Lower lobe of right lung (tissue), 2 donors: Measurements from ENCODE around the gene SLIT3. TPM values are rescaled to one million over a fixed set of nuclear protein-coding genes. Genes with fewer than 3 reads are reported as not detected.

Experiments used
- ATAC-seq, 2 donors: fragments of 200-7000 bp; cut with Tn5 transposase; one replicate each; pipeline ENCODE4 v1.9.1; 2020 to 2022; ENCODE audit warnings: mild to moderate bottlenecking in 2 of 2, moderate library complexity in 2 of 2
- DNase-seq: peaks from one replicate; pipeline ENCODE4 v3.0.0-alpha.2; 2020
- H3K27ac ChIP-seq: fragments of 200-600 bp; one replicate; pipeline ENCODE4 v1.8.0; 2022
- H3K27me3 ChIP-seq: fragments of 200-600 bp; one replicate; pipeline ENCODE4 v1.8.0; 2022; ENCODE audit warnings: low read depth
- H3K36me3 ChIP-seq: fragments of 200-600 bp; one replicate; pipeline ENCODE4 v1.8.0; 2022; ENCODE audit warnings: mild to moderate bottlenecking
- H3K4me1 ChIP-seq: fragments of 200-600 bp; one replicate; pipeline ENCODE4 v1.8.0; 2022
- H3K4me3 ChIP-seq: fragments of 200-600 bp; one replicate; pipeline ENCODE4 v1.8.0; 2022; ENCODE audit warnings: mild to moderate bottlenecking
- H3K9me3 ChIP-seq: fragments of 200-600 bp; one replicate; pipeline ENCODE4 v1.8.0; 2022
- CTCF ChIP-seq: fragments of 200-600 bp; IDR thresholded peaks from one replicate; pipeline ENCODE4 v1.8.0; 2022; ENCODE audit warnings: antibody characterized with exemption, mild to moderate bottlenecking
- intact Hi-C: fragments of 100-400 bp; cut with DNase I; formaldehyde crosslinking; loops from one replicate; pipeline ENCODE4 v1.11.0; 2022
- total RNA-seq: library from RNA; stranded (reverse); fragmentation: NEBNext Ultra II Directional; extraction: Animal tissue kit (Norgen Biotek cat#: 25700); gene quantifications from one replicate; pipeline ENCODE4 v1.2.1, GENCODE V29; 2021
- donor health status: DM: no; HTN: yes; CAD: no; lungs with severe emphysema.

Gene SLIT3
- total RNA-seq, 1 donor from 2014 or later, result 48.6 TPM

GRCh38 chr5:168752416-168753190 lies 548.3 kb downstream of the SLIT3 start:
- no peak overlapping the region for H3K4me3 ChIP-seq
- H3K4me1 ChIP-seq, result no peaks in the 10 kb centered on the region
- H3K27me3 ChIP-seq, result no peaks in the 10 kb centered on the region
- no peaks in the 10 kb centered on the region for H3K9me3 ChIP-seq
- DNase-seq (no peak), ATAC-seq (no peak)
- intact Hi-C loops, result no loop called here
- no peak overlapping the region for H3K27ac ChIP-seq
- TF ChIP-seq CTCF, result no peak
- peaks cover under 1% of the 10 kb centered on the region for H3K36me3 ChIP-seq

GRCh38 chr5:168752012-168752411 lies 548.9 kb downstream of the SLIT3 start:
- intact Hi-C loops, result no loop called here
- Histone ChIP-seq H3K4me3 (no peak overlapping the region), H3K9me3 (no peaks in the 10 kb centered on the region), H3K36me3 (peaks cover 4% of the 10 kb centered on the region), H3K27ac (no peak overlapping the region), H3K4me1 (no peaks in the 10 kb centered on the region), H3K27me3 (no peaks in the 10 kb centered on the region)
- TF ChIP-seq CTCF, result no peak
- ATAC-seq (no peak), DNase-seq (no peak)

- DNase-seq (no peak), ATAC-seq (no peak)
- Histone ChIP-seq H3K27me3 (no peaks in the 10 kb centered on the region), H3K4me3 (no peak overlapping the region), H3K4me1 (no peaks in the 10 kb centered on the region), H3K27ac (no peak overlapping the region), H3K36me3 (peaks cover 4% of the 10 kb centered on the region), H3K9me3 (no peaks in the 10 kb centered on the region)
- no peak for TF ChIP-seq CTCF
- intact Hi-C loops, result no loop called here
Observed at GRCh38 chr5:168750926-168751325, 550.0 kb downstream of the SLIT3 start.

- Histone ChIP-seq H3K9me3 (no peaks in the 10 kb centered on the region), H3K27me3 (no peaks in the 10 kb centered on the region), H3K27ac (no peak overlapping the region), H3K4me3 (no peak overlapping the region), H3K36me3 (peaks cover 4% of the 10 kb centered on the region), H3K4me1 (no peaks in the 10 kb centered on the region)
- no peak for TF ChIP-seq CTCF
- DNase-seq (no peak), ATAC-seq (no peak)
- intact Hi-C loops, result no loop called here
Observed at GRCh38 chr5:168749391-168750100, 551.4 kb downstream of the SLIT3 start.

GRCh38 chr5:168747987-168748777 lies 552.8 kb downstream of the SLIT3 start:
- no peaks in the 10 kb centered on the region for H3K4me1 ChIP-seq
- DNase-seq, result peak; percentile 55
- no peak overlapping the region for H3K4me3 ChIP-seq
- ATAC-seq, result peak; percentile 53 to 69
- intact Hi-C loops, result no loop called here
- TF ChIP-seq CTCF, result peak; percentile 59
- no peak overlapping the region for H3K27ac ChIP-seq
- no peaks in the 10 kb centered on the region for H3K27me3 ChIP-seq
- no peaks in the 10 kb centered on the region for H3K9me3 ChIP-seq
- peaks cover 4% of the 10 kb centered on the region for H3K36me3 ChIP-seq
